Measurements from ENCODE around the gene ADD1.

DNA sequence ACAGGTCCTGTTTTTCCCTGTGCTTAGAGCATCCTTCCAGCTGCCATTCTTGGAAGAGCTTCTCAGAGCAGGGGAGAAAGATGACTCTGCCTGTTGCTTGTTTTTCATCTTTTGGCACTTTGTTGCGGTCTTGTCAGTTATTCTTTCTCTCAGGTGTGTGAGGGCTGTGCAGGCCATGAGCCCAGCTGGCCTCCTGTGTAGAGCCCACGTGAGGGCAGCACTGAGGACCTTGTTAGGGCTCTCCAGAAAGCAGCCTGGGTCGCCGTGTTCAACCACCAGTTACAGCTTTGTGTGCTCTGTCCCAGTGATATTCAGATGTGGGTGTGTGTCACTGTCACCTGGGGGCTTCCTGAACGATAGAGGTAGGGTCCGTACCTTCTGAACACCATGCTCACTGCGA, 66.8 kb downstream of the ADD1 start:
- TF ChIP-seq, protein P1, sequence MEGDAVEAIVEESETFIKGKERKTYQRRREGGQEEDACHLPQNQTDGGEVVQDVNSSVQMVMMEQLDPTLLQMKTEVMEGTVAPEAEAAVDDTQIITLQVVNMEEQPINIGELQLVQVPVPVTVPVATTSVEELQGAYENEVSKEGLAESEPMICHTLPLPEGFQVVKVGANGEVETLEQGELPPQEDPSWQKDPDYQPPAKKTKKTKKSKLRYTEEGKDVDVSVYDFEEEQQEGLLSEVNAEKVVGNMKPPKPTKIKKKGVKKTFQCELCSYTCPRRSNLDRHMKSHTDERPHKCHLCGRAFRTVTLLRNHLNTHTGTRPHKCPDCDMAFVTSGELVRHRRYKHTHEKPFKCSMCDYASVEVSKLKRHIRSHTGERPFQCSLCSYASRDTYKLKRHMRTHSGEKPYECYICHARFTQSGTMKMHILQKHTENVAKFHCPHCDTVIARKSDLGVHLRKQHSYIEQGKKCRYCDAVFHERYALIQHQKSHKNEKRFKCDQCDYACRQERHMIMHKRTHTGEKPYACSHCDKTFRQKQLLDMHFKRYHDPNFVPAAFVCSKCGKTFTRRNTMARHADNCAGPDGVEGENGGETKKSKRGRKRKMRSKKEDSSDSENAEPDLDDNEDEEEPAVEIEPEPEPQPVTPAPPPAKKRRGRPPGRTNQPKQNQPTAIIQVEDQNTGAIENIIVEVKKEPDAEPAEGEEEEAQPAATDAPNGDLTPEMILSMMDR (IDR thresholded peaks at IDR 0.05; ENCODE audit: low read depth, low read length, poor library complexity, severe bottlenecking) = peak; percentile 56
- TF ChIP-seq EZH2phosphoT487 (IDR thresholded peaks at IDR 0.05; ENCODE audit: borderline replicate concordance, low read length) = no peak

Data from DOHH2 (cell line).